ENCODE results near the gene DDX17.

GRCh38 chr22:38491707-38492348 is 14.3 kb downstream of the DDX17 start:
- TF ChIP-seq EP300 (IDR thresholded peaks at IDR 0.05) (no peak), CTCF (IDR thresholded peaks at IDR 0.05) (no peak)
